Activated T-cell treated with anti-CD3 and anti-CD28 coated beads, Interleukin-2, amount 50 U/mL, for 24 hours (primary cell): ENCODE data around the gene TCN2.
"Not testable (repeated sequence)": the region's sequence is repeated elsewhere in the genome, so short reads cannot be mapped to it uniquely, and the experiment has no call there.

Experiments used
- DNase-seq: peaks from one replicate; pipeline ENCODE4 v3.0.0-alpha.2; 2020
- H3K27ac Mint-ChIP-seq: 2 replicates; pipeline ENCODE4 v1.8.0; 2020; ENCODE audit warnings: mild to moderate bottlenecking, mixed read lengths
- H3K27me3 Mint-ChIP-seq: 2 replicates; pipeline ENCODE4 v1.8.0; 2020; ENCODE audit warnings: mixed read lengths
- H3K36me3 Mint-ChIP-seq: 2 replicates; pipeline ENCODE4 v1.8.0; 2020; ENCODE audit warnings: low read depth, mixed read lengths
- H3K4me1 Mint-ChIP-seq: 2 replicates; pipeline ENCODE4 v1.8.0; 2020; ENCODE audit warnings: low read depth, mixed read lengths
- H3K4me3 Mint-ChIP-seq: 2 replicates; pipeline ENCODE4 v1.8.0; 2020; ENCODE audit warnings: mild to moderate bottlenecking, moderate library complexity, mixed read lengths
- H3K9me3 Mint-ChIP-seq: 2 replicates; pipeline ENCODE4 v1.8.0; 2020; ENCODE audit warnings: mixed read lengths

TCN2 gene

GRCh38 chr22:30606455-30607299 is at the start of gene TCN2:
Gene TCN2 (plus strand): TSS chr22:30607174. CDS start chr22:30607332, 158 bp downstream.
- Mint-ChIP-seq H3K27me3 (no peaks in the 10 kb centered on the region), H3K9me3 (no peaks in the 10 kb centered on the region), H3K4me3 (peak within 1 kb of the TSS; percentile 74), H3K36me3 (no peaks in the 10 kb centered on the region), H3K4me1 (peaks cover 32% of the 10 kb centered on the region), H3K27ac (peak within 1 kb of the TSS; percentile 82)
- DNase-seq = peak; percentile 57

- H3K27me3 Mint-ChIP-seq = no peaks in the 10 kb centered on the region
- no peaks in the 10 kb centered on the region for H3K9me3 Mint-ChIP-seq
- H3K4me3 Mint-ChIP-seq = no peak overlapping the region
- H3K27ac Mint-ChIP-seq = no peak overlapping the region
- DNase-seq = no peak
- H3K4me1 Mint-ChIP-seq = no peaks in the 10 kb centered on the region
- no peaks in the 10 kb centered on the region for H3K36me3 Mint-ChIP-seq
Measured at GRCh38 chr22:30557243-30557642, 49.7 kb upstream of the TCN2 start.

- no peak overlapping the region for H3K27ac Mint-ChIP-seq
- H3K36me3 Mint-ChIP-seq = no peaks in the 10 kb centered on the region
- no peaks in the 10 kb centered on the region for H3K27me3 Mint-ChIP-seq
- no peak for DNase-seq
- no peak overlapping the region for H3K4me3 Mint-ChIP-seq
- H3K9me3 Mint-ChIP-seq = no peaks in the 10 kb centered on the region
- no peaks in the 10 kb centered on the region for H3K4me1 Mint-ChIP-seq
Measured at GRCh38 chr22:30559889-30560288, 47.1 kb upstream of the TCN2 start.

- DNase-seq, H3K36me3 Mint-ChIP-seq, H3K27ac Mint-ChIP-seq, H3K4me1 Mint-ChIP-seq, H3K27me3 Mint-ChIP-seq, H3K9me3 Mint-ChIP-seq, H3K4me3 Mint-ChIP-seq: not testable (repeated sequence)
Measured at GRCh38 chr22:30560643-30561202, 46.3 kb upstream of the TCN2 start.

GRCh38 chr22:30561402-30562189 is 45.4 kb upstream of the TCN2 start:
- no peaks in the 10 kb centered on the region for H3K27me3 Mint-ChIP-seq
- DNase-seq = no peak
- H3K27ac Mint-ChIP-seq = no peak overlapping the region
- H3K4me1 Mint-ChIP-seq = no peaks in the 10 kb centered on the region
- no peaks in the 10 kb centered on the region for H3K9me3 Mint-ChIP-seq
- H3K36me3 Mint-ChIP-seq = no peaks in the 10 kb centered on the region
- H3K4me3 Mint-ChIP-seq = no peak overlapping the region

- Mint-ChIP-seq H3K27me3 (peaks cover 3% of the 10 kb centered on the region), H3K36me3 (no peaks in the 10 kb centered on the region), H3K27ac (no peak overlapping the region), H3K4me3 (no peak overlapping the region), H3K4me1 (no peaks in the 10 kb centered on the region), H3K9me3 (no peaks in the 10 kb centered on the region)
- DNase-seq = no peak
Measured at GRCh38 chr22:30562366-30562765, 44.6 kb upstream of the TCN2 start.

GRCh38 chr22:30564045-30564760 is 42.8 kb upstream of the TCN2 start:
- no peak overlapping the region for H3K4me3 Mint-ChIP-seq
- DNase-seq = no peak
- no peaks in the 10 kb centered on the region for H3K9me3 Mint-ChIP-seq
- H3K27me3 Mint-ChIP-seq = peaks cover 5% of the 10 kb centered on the region
- H3K27ac Mint-ChIP-seq = no peak overlapping the region
- H3K4me1 Mint-ChIP-seq = no peaks in the 10 kb centered on the region
- no peaks in the 10 kb centered on the region for H3K36me3 Mint-ChIP-seq

- DNase-seq = no peak
- Mint-ChIP-seq H3K4me3 (no peak overlapping the region), H3K27me3 (peaks cover 5% of the 10 kb centered on the region), H3K9me3 (no peaks in the 10 kb centered on the region), H3K4me1 (no peaks in the 10 kb centered on the region), H3K36me3 (no peaks in the 10 kb centered on the region), H3K27ac (no peak overlapping the region)
Measured at GRCh38 chr22:30564761-30565119, 42.2 kb upstream of the TCN2 start.

GRCh38 chr22:30565341-30565740 is 41.6 kb upstream of the TCN2 start:
- H3K4me1 Mint-ChIP-seq = no peaks in the 10 kb centered on the region
- H3K9me3 Mint-ChIP-seq = no peaks in the 10 kb centered on the region
- no peak overlapping the region for H3K27ac Mint-ChIP-seq
- no peak for DNase-seq
- no peaks in the 10 kb centered on the region for H3K36me3 Mint-ChIP-seq
- no peak overlapping the region for H3K4me3 Mint-ChIP-seq
- H3K27me3 Mint-ChIP-seq = peaks cover 5% of the 10 kb centered on the region

GRCh38 chr22:30566125-30566524 is 40.8 kb upstream of the TCN2 start:
- H3K4me3 Mint-ChIP-seq = no peak overlapping the region
- H3K27me3 Mint-ChIP-seq = peaks cover 5% of the 10 kb centered on the region
- no peaks in the 10 kb centered on the region for H3K9me3 Mint-ChIP-seq
- H3K36me3 Mint-ChIP-seq = no peaks in the 10 kb centered on the region
- H3K27ac Mint-ChIP-seq = no peak overlapping the region
- no peaks in the 10 kb centered on the region for H3K4me1 Mint-ChIP-seq
- no peak for DNase-seq

- not testable (repeated sequence) for H3K4me1 Mint-ChIP-seq, DNase-seq, H3K27me3 Mint-ChIP-seq, H3K27ac Mint-ChIP-seq, H3K9me3 Mint-ChIP-seq, H3K4me3 Mint-ChIP-seq, H3K36me3 Mint-ChIP-seq
Measured at GRCh38 chr22:30567277-30567676, 39.7 kb upstream of the TCN2 start.

GRCh38 chr22:30568137-30568805 is 38.7 kb upstream of the TCN2 start:
- H3K27me3 Mint-ChIP-seq = peaks cover 5% of the 10 kb centered on the region
- H3K36me3 Mint-ChIP-seq = no peaks in the 10 kb centered on the region
- H3K4me1 Mint-ChIP-seq = no peaks in the 10 kb centered on the region
- DNase-seq = no peak
- H3K27ac Mint-ChIP-seq = no peak overlapping the region
- H3K9me3 Mint-ChIP-seq = no peaks in the 10 kb centered on the region
- H3K4me3 Mint-ChIP-seq = no peak overlapping the region

GRCh38 chr22:30569674-30570202 is 37.2 kb upstream of the TCN2 start:
- no peak for DNase-seq
- Mint-ChIP-seq H3K36me3 (no peaks in the 10 kb centered on the region), H3K9me3 (no peaks in the 10 kb centered on the region), H3K27ac (no peak overlapping the region), H3K4me3 (no peak overlapping the region), H3K27me3 (peaks cover 5% of the 10 kb centered on the region), H3K4me1 (no peaks in the 10 kb centered on the region)

GRCh38 chr22:30572210-30572609 is 34.8 kb upstream of the TCN2 start:
- Mint-ChIP-seq H3K36me3 (no peaks in the 10 kb centered on the region), H3K4me3 (no peak overlapping the region), H3K27ac (peak overlapping the region; percentile 14), H3K9me3 (no peaks in the 10 kb centered on the region), H3K27me3 (peaks cover 4% of the 10 kb centered on the region), H3K4me1 (peaks cover 11% of the 10 kb centered on the region)
- no peak for DNase-seq
